SU-DHL-6 (cell line): ENCODE results near the gene SCARF1.

ENCODE experiments used
- CTCF ChIP-seq: fragments of 200-600 bp; sonication (generic); IDR thresholded peaks from one replicate; pipeline ENCODE4 v1.5.1; 2017; ENCODE audit warnings: antibody characterized with exemption, mild to moderate bottlenecking, low read length, moderate library complexity; ENCODE audit not compliant: insufficient read depth, poor library complexity, severe bottlenecking
- EZH2phosphoT487 ChIP-seq: fragments of 200-600 bp; sonication (generic), shearing (Covaris generic); conservative IDR thresholded peaks from 2 replicates; pipeline ENCODE4 v1.6.1; 2018; ENCODE audit warnings: mild to moderate bottlenecking, antibody characterized with exemption, low read length, moderate library complexity, mixed read lengths

- TF ChIP-seq CTCF, result peak; percentile 90
- no peak for TF ChIP-seq EZH2phosphoT487
Observed at GRCh38 chr17:1629504-1630310, 15.8 kb downstream of the SCARF1 start.
